Measurements from ENCODE around the gene SAP25.

- TF ChIP-seq, protein P1, sequence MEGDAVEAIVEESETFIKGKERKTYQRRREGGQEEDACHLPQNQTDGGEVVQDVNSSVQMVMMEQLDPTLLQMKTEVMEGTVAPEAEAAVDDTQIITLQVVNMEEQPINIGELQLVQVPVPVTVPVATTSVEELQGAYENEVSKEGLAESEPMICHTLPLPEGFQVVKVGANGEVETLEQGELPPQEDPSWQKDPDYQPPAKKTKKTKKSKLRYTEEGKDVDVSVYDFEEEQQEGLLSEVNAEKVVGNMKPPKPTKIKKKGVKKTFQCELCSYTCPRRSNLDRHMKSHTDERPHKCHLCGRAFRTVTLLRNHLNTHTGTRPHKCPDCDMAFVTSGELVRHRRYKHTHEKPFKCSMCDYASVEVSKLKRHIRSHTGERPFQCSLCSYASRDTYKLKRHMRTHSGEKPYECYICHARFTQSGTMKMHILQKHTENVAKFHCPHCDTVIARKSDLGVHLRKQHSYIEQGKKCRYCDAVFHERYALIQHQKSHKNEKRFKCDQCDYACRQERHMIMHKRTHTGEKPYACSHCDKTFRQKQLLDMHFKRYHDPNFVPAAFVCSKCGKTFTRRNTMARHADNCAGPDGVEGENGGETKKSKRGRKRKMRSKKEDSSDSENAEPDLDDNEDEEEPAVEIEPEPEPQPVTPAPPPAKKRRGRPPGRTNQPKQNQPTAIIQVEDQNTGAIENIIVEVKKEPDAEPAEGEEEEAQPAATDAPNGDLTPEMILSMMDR (conservative IDR thresholded peaks at IDR 0.05 in 1 of 2, IDR thresholded peaks at IDR 0.05 in 1 of 2; ENCODE audit: extremely low read depth in 1 of 2, insufficient read depth in 1 of 2, low read depth in 1 of 2, low read length in 2 of 2) = no peak
- TF ChIP-seq EZH2 (IDR thresholded peaks at IDR 0.05; ENCODE audit: borderline replicate concordance, low read length) = no peak
Measured at GRCh38 chr7:100577103-100577502, 3.4 kb upstream of the SAP25 start.

Data from mammary epithelial cell (primary cell).